Measurements from ENCODE around the gene CAMK2G. TPM values are rescaled to one million over a fixed set of nuclear protein-coding genes. Genes with fewer than 3 reads are reported as not detected.

Gene CAMK2G
- total RNA-seq, 2 experiments from 2014 or later: 34.4 to 38.4 TPM

- ChIA-PET POLR2A (interaction anchor here (1.4 to 2.0 kb wide), 2 partner anchors 8 to 16 kb away, joined by 4 read pairs; no protein-coding TSS in a partner anchor), CTCF (interaction anchor here (0.6 kb wide), 2 partner anchors 9 to 246 kb away, joined by 3 read pairs; a partner anchor contains a TSS)
- intact Hi-C loops (cut with DNase I, micrococcal nuclease): no loop called here
- Mint-ChIP-seq H3K4me1 (ENCODE audit: low read depth) (peaks cover 34% of the 10 kb centered on the region), H3K36me3 (ENCODE audit: low read depth) (peaks cover 93% of the 10 kb centered on the region), H3K9me3 (no peaks in the 10 kb centered on the region), H3K27me3 (no peaks in the 10 kb centered on the region), H3K27ac (peak overlapping the region; percentile 35), H3K4me3 (no peak overlapping the region)
- no peak overlapping the region for H3K27ac ChIP-seq (ENCODE audit: low read depth in 1 of 2, low read length in 2 of 2)
- H3K36me3 ChIP-seq (ENCODE audit: insufficient read depth, low read length): peaks cover 86% of the 10 kb centered on the region
- H3K27me3 ChIP-seq (ENCODE audit: control insufficient read depth in 1 of 2, insufficient read depth in 2 of 2, low read length in 2 of 2): no peaks in the 10 kb centered on the region
- peaks cover 25% of the 10 kb centered on the region for H3K4me1 ChIP-seq (ENCODE audit: insufficient read depth, low read length)
- no peak overlapping the region for H3K4me3 ChIP-seq (ENCODE audit: low read length)
- DNase-seq (no peak), ATAC-seq (ENCODE audit: poor library complexity) (no peak)
- no peak for TF ChIP-seq CTCF (IDR thresholded peaks at IDR 0.05)
- no peaks in the 10 kb centered on the region for H3K9me3 ChIP-seq (ENCODE audit: control insufficient read depth in 1 of 2, insufficient read depth in 1 of 2, low read length in 2 of 2)
Measured at GRCh38 chr10:73762915-73763314, 111.4 kb downstream of the CAMK2G start.

Other genes starting within 250 kb of the CAMK2G start
- gene MYOZ1, start 233.1 kb downstream of the CAMK2G start, total RNA-seq: not detected
- gene SYNPO2L, start 218.5 kb downstream of the CAMK2G start, total RNA-seq: not detected
- gene AGAP5, start 176.4 kb downstream of the CAMK2G start, total RNA-seq: 1 to 10 TPM; 4.9 to 5.1 TPM
- gene SEC24C, start 130.2 kb downstream of the CAMK2G start, total RNA-seq: 10 to 100 TPM; 52.0 to 54.2 TPM
- 1 to 10 TPM; 6.3 to 6.8 TPM for gene CHCHD1, start 92.5 kb downstream of the CAMK2G start, total RNA-seq
- gene ZSWIM8, start 88.9 kb downstream of the CAMK2G start, total RNA-seq: 10 to 100 TPM; 66.4 to 70.7 TPM
- gene NDST2, start 63.0 kb downstream of the CAMK2G start, total RNA-seq: 100 to 1,000 TPM; 121 to 135 TPM
- not detected for gene PLAU, start 36.6 kb upstream of the CAMK2G start, total RNA-seq
- gene VCL, start 123.6 kb upstream of the CAMK2G start, total RNA-seq: 10 to 100 TPM; 18.5 to 19.7 TPM

Measured in CD4-positive, alpha-beta T cell (primary cell).